ENCODE measurements around the gene SEC61A2.
"Not testable (repeated sequence)": the region's sequence is repeated elsewhere in the genome, so short reads cannot be mapped to it uniquely, and the experiment has no call there.

Gene SEC61A2

DNA sequence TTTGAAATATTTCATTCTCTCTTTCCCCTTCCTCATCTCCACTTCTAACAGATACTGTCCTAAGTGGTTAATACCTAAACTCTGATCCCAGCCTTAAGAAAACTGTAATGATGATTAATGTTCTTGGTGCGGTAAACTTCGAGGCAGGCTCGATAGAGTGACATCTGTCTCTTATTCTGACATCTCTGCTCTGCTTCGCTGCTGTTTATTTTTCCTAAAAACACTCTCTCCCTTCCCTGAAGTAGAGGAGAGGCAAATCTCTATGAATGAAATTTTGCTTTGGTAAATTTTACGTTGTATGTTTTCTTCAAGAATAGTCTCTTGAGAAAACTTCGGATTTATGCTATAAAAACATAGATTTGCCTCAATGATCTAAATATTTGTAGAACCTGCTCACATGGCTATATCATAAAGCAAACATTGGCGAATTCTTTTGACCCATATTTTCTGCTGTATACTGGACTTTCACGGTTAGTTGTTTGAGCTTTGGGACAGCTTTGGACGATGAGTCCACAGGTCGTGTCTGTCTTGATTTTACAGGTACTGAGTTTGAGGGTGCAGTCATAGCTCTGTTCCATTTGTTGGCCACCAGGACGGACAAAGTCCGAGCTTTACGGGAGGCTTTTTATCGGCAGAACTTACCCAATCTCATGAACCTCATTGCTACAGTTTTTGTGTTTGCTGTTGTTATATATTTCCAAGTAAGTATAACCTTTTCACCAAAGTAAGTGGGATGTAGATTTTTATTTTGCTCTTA is 27.1 kb downstream of the SEC61A2 start:
- no peak overlapping the region for H3K27ac ChIP-seq
- DNase-seq (ENCODE audit: low read depth, low spot score) = no peak

DNA sequence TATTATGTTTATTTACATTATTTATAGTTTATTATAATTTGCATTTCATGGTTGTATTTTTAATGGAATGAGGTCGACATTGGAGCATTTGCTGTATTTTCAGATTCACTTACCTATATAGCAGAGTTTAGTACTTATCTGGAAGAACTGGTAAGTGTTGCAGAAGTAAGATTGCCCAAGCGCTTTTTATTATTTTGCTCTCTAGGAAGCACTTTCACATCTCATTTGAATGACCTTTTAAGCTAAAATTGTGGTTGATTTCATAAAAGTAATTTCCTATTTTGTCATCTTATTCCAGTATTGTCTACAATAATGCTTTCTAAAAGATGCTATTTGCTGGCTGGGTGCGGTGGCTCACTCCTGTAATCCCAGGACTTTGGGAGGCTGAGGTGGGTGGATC is 28.6 kb downstream of the SEC61A2 start:
- DNase-seq (ENCODE audit: low read depth, low spot score) = no peak
- H3K27ac ChIP-seq = no peak overlapping the region

GRCh38 chr10:12160664-12161063 is 31.2 kb downstream of the SEC61A2 start:
- H3K27ac ChIP-seq = no peak overlapping the region
- DNase-seq (ENCODE audit: low read depth, low spot score) = no peak

DNA sequence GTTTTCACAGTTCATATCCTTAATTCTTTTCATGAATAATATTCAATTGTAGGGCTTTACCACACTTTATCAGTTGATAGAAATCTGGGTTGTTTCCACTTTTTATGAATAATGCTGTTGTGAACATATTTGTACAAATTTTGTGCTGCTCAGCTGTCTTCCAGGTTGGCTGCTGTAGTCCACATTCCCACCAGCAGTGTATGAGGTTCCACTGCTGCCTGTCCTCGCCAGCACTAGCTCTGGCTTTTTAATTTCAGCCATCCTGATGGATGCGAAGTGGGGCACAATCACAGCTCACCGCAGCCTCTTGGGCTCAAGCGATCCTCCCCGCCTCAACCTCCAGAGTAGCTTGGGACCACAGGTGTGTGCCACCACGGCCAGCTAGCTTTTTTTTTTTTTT is 33.5 kb downstream of the SEC61A2 start:
- DNase-seq (ENCODE audit: low read depth, low spot score) = no peak
- no peak overlapping the region for H3K27ac ChIP-seq

DNA sequence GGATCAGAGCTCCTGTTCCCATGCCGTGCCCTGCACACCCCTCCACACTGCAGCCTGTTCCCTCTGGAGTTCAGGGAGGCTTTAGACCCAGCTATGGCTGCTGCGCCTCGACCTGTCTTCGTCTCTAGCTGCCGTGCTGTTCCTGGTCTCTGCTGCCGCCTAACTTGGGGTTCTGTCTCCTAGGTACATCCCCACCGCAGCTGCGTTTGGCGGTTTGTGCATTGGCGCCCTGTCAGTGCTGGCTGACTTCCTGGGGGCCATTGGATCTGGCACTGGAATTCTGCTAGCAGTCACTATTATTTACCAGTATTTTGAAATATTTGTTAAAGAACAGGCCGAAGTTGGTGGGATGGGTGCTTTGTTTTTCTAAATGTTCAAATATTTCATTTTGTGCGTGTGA is 34.6 kb downstream of the SEC61A2 start:
- no peak overlapping the region for H3K27ac ChIP-seq
- DNase-seq (ENCODE audit: low read depth, low spot score) = no peak

GRCh38 chr10:12165036-12165435 is 35.6 kb downstream of the SEC61A2 start:
- no peak overlapping the region for H3K27ac ChIP-seq
- DNase-seq (ENCODE audit: low read depth, low spot score) = no peak

DNA sequence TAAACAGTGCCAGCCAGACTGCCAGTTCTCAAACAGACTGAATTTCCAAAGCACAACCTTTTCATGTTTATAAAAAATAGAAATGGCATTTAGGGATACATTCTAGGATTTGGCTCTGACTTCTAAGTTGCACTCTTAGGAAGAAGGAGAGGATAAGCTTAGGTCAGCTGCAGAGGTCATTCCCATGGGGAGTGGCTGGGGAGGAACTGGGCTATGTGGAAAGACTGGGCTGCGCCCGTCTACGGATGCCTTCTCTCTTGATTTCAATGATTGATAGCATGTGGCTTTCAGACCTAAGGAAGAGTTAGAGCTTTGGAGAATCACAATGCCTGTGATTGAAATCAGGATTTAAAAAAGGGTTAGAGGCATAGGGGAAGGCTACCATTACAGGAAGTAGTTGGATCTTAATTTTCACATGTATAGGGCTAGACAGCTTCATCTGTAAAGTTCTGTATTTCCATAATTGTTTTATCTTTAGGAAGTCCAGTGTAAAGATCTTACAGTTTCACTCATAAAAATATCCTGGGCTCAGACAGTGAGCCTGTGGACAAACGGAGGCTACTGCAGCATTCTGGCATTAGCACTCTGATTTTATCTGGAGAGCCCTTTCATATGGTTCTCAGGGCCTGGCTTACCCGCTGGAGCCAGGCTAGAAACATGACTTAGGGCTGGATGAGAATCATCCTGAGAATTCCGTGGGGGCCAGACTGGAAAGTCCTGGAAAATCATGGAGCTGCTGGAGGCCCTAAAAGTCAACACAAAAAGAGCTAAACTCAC is 36.7 kb downstream of the SEC61A2 start:
- DNase-seq (ENCODE audit: low read depth, low spot score) = no peak
- H3K27ac ChIP-seq = no peak overlapping the region

- not testable (repeated sequence) for DNase-seq (ENCODE audit: low read depth, low spot score); H3K27ac ChIP-seq
Measured at GRCh38 chr10:12171512-12171911, 42.0 kb downstream of the SEC61A2 start.

GRCh38 chr10:12177642-12178041 is 48.2 kb downstream of the SEC61A2 start:
- DNase-seq (ENCODE audit: low read depth, low spot score) = no peak
- H3K27ac ChIP-seq = no peak overlapping the region

- no peak for DNase-seq (ENCODE audit: low read depth, low spot score)
- no peak overlapping the region for H3K27ac ChIP-seq
Measured at GRCh38 chr10:12179606-12180170, 50.2 kb downstream of the SEC61A2 start.

- no peak for DNase-seq (ENCODE audit: low read depth, low spot score)
- H3K27ac ChIP-seq = no peak overlapping the region
Measured at GRCh38 chr10:12180221-12180974, 50.9 kb downstream of the SEC61A2 start.

DNA sequence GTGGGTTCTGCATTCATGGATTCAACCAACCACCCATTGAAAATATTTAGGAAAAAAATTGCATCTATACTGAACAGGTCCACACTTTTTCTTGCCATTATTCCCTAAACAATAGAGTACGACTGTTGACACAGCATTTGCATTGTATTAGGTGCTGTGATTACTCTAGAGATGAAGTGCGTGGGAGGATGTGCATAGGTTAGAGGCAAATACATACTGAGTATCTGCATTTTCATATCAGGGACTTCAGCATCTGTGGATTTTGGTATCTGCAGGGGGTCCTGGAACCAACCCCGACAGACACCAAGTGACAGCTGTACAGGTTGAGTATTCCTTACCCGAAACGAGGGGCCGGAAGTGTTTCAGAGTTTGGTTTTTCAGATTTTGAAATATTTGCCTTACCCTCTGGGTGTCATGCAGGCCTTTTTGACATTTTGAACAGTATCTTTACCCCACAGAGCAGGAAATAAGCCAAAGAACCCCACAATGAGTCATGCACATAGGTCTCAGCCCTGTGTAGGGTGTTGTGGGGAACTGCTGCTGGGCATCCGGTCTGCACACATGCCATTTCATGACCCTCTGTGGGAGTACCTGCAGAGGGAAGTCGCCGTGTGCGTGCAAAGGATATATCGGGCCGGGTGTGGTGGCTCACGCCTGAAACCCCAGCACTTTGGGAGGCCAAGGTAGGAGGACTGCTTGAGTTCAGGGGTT is 51.7 kb downstream of the SEC61A2 start:
- H3K27ac ChIP-seq = peak overlapping the region; percentile 3
- DNase-seq (ENCODE audit: low read depth, low spot score) = no peak

DNA sequence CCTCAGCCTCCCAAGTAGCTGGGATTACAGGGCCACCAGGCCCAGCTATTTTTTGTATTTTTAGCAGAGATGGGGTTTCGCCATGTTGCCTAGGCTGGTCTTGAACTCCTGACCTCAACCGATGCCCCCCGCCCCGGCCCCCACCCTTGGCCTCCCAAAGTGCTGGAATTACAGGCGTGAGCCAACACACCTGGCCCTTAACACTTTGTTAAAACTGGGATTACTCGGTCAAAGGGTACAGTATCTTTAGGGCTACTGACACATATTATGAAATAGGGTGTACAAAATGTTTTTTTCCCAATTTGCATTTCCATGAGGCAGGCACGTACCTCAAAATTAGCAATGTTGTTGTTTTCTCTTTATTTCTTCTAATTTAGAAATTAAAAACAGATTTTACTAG is 54.7 kb downstream of the SEC61A2 start:
- no peak overlapping the region for H3K27ac ChIP-seq
- no peak for DNase-seq (ENCODE audit: low read depth, low spot score)

- peak overlapping the region; percentile 28 for H3K27ac ChIP-seq
- DNase-seq (ENCODE audit: low read depth, low spot score) = no peak
Measured at GRCh38 chr10:12186323-12186722, 56.8 kb downstream of the SEC61A2 start.

DNA sequence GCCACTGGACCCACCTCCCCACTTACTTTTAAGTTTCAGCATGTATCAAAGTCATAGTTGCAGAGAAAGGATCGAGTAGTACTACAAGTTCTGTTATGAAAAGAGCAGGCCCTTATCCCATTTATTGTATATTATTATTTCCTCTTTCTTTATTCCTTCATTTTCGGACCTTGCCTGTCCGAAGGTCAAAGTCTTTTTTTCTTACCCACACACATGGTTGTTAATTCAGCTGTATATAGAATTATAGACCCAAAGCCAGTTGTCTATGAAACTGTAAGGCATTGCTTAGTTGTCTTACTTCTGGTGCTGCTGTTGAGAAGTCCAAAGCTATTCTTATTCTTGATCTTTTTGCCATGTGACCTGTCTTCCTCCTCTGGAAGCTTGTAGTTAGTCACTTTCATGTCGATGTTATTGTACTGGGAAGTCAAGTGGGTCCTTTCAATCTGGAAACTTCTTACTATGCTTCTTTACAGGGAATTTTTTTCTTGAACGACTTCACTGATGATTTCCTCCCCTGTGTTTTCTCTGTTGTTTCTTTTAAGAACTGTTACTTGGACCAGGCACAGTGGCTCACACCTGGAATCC is 57.9 kb downstream of the SEC61A2 start:
- no peak overlapping the region for H3K27ac ChIP-seq

GRCh38 chr10:12188656-12189055 is 59.2 kb downstream of the SEC61A2 start:
- DNase-seq (ENCODE audit: low read depth, low spot score) = no peak

More for the DNA sequence above, 57.9 kb downstream of the SEC61A2 start:
- DNase-seq (ENCODE audit: low read depth, low spot score) = no peak

DNA sequence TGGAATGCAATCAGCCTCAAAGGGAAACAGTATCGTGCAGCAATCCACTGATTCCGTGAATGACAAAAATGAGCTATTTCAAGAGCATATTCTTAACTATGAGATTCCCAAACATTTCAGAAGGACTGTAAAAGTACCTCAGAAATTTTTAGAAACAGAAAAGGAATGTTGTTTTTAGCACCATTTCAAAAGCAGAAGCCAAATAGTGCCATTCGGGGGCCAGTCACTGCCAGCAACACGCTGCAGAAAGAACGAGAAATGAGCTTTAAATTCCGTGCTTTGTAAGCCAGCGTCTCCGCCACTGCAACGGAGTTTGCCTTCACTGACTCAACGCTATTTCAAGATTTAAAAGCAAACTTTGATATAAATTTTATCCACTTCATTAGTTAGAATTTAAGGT is 59.9 kb downstream of the SEC61A2 start:
- H3K27ac ChIP-seq = no peak overlapping the region
- DNase-seq (ENCODE audit: low read depth, low spot score) = no peak

More at GRCh38 chr10:12188656-12189055, 59.2 kb downstream of the SEC61A2 start:
- no peak overlapping the region for H3K27ac ChIP-seq

DNA sequence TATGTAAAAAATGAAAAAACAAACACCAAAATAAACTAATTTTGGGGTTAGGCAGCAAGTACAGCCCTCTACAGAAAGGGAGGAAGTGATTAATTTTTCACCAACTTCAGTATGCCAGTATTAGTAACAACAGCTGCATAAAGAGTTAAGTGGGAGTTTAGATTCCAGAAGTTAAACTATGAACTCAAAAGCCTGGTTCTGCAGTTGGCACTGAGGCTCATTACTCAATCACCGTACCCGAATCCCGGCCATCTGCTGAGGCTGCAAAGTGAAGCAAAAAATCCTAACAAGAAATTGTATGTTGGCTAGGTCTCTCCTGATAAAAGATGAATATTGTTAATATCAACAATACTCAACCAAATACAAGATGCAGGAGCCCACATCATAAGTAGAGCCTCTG is 62.2 kb downstream of the SEC61A2 start:
- DNase-seq (ENCODE audit: low read depth, low spot score) = no peak
- H3K27ac ChIP-seq = no peak overlapping the region

GRCh38 chr10:12193193-12193592 is 63.7 kb downstream of the SEC61A2 start:
- H3K27ac ChIP-seq = peak overlapping the region; percentile 87
- DNase-seq (ENCODE audit: low read depth, low spot score) = peak; percentile 16

All from epithelial cell of prostate (primary cell).